GM19468 (cell line): ENCODE measurements around the gene HARS2.
"Not testable (repeated sequence)": the region's sequence is repeated elsewhere in the genome, so short reads cannot be mapped to it uniquely, and the experiment has no call there.

Source experiments
- ATAC-seq: cut with Tn5 transposase; IDR thresholded peaks from one replicate; pipeline ENCODE4 v1.9.1; 2021; ENCODE audit warnings: mild to moderate bottlenecking, moderate library complexity, moderate number of reproducible peaks; ENCODE audit not compliant: unreplicated experiment; ENCODE audit errors: extremely low read depth

Gene HARS2, protein sequence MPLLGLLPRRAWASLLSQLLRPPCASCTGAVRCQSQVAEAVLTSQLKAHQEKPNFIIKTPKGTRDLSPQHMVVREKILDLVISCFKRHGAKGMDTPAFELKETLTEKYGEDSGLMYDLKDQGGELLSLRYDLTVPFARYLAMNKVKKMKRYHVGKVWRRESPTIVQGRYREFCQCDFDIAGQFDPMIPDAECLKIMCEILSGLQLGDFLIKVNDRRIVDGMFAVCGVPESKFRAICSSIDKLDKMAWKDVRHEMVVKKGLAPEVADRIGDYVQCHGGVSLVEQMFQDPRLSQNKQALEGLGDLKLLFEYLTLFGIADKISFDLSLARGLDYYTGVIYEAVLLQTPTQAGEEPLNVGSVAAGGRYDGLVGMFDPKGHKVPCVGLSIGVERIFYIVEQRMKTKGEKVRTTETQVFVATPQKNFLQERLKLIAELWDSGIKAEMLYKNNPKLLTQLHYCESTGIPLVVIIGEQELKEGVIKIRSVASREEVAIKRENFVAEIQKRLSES

DNA sequence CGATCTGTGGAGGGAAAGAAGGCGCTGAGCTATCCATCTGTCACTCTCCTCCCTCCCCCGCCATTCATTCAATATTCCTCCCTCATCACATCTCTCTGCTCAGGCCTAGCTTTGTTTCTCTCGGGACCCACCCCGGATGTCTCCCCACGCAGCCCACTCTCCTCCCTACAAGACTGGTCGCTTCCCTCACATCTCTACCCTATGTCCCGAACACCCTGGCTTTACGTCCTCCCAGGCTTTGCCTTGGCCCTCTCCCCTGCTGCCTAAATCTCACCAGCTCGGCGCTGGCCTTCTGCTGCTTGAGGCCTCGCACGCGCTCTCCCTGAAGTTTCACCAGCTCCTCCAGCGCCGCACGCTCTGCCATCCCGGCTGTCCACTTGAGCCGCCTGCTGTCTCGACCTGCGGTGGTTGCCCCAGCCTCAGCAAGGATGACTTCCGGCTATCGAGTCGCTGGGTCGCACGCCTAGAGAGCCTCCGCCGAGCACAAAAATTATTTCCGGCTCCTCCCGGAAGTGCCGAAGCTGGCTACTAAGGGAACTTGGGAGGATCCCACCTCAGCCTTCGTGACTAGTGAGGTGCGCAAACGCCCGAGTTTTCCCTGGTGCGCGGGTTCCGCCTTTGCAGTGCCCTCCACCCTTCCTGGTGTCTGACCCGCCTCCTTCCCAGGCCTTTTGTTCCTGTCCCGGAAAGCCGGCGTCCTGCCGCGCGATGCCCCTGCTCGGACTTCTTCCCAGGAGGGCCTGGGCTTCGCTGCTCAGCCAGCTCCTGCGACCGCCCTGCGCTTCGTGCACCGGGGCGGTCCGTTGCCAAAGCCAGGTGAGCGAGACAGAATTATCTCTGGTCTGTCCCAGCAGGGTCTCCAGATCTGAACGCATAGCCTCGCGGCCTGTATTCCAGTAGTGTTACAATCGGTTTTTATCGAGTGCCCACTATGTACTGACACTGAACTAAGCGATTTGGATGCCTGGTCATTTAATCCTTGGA is at the start of gene HARS2, which contains the start of gene HARS1:
Gene HARS2 (plus strand): TSS at position 515 of the 984 bp plus-strand sequence. CDS start 194 bp downstream, at position 709.
Gene HARS1 (minus strand): TSS at position 430 of the 984 bp plus-strand sequence. CDS start 66 bp downstream, at position 364.
- peak; percentile 80 for ATAC-seq

DNA sequence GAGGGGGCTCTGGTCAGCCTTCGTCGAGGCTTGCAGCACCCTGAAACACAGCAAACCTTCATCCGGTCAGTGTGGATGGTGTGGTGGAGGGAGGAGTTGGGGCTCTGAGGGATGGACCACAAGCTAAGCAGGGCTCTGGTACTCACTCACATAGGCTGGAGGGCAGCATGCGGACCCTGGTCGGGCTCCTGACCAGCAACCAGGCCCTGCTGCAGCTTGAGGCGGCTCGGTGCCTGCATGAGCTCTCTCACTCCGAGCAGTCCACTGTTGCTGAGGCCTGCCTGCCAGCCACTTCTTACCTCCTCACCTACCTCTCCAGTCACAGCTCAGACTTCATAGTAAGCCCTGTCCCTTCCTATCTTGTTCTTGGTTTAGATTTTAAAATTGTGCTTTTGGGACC is 49.5 kb upstream of the HARS2 start:
- ATAC-seq = no peak

DNA sequence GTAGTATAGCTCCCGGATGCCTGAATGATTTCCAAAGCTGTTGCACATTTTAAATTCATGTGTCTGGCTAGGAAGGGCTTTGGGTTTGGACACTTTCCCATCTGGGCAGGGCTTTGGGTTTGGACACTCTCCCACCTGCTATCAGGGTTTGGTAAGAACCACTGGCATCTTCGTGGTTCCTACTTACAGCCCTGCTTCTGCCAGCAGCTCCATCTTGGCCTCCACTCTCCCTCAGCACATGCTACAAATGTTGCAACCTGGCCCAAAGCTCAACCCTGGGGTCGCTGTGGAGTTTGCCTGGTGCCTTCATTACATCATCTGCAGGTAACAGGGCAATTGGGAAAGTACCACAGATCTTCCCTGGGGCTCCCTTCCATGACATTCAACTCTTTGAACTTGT is 48.5 kb upstream of the HARS2 start:
- ATAC-seq = no peak

DNA sequence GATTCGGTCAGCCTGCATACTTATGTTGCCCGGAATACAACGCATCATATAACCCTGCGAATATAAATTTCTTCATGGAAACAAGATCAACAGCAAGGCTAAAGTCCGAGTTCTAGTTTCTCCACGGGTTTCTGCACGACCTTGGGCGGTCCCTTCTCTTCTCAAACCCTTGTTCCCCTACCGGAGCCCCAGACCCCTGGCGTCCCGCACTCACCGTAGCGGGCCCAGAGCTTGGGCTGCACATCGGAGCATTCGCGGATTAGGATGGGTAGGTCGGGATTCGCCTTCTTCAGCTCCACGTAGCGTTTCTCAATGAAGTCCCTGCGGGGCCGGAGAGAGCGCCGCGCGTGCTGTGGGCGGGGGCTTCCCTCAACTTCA is 44.2 kb upstream of the HARS2 start:
- ATAC-seq = no peak

DNA sequence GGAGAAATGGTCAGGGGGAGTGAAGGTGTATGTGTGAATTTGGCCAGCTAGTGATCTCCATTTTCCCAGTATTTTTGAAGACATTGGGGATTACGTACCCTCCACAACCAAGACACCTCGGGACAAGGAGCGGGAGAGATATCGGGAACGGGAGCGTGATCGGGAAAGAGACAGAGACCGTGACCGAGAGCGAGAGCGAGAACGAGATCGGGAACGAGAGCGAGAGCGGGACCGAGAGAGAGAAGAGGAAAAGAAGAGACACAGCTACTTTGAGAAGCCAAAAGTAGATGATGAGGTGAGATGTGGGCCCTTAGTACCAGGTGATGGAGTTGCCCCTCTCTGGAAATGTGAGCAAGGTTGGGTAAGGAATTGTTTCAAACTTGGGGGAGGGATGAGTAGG is 32.4 kb upstream of the HARS2 start:
- ATAC-seq = no peak

DNA sequence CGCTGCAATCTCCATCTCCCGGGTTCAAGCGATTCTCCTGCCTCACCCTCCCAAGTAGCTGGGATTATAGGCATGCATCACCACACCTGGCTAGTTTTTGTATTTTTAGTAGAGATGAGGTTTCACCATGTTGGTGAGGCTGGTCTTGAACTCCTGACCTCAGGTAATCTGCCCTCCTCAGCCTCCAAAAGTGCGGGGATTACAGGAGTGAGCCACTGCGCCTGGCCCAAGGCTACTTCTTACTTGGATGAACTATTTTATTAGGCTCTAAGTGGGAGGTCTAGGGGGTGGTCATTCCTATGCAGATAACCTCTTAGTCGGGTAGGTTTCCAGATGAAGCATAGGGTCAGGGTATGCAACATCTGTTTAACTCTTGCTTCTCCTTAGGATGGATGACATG is 30.9 kb upstream of the HARS2 start:
- not testable (repeated sequence) for ATAC-seq

DNA sequence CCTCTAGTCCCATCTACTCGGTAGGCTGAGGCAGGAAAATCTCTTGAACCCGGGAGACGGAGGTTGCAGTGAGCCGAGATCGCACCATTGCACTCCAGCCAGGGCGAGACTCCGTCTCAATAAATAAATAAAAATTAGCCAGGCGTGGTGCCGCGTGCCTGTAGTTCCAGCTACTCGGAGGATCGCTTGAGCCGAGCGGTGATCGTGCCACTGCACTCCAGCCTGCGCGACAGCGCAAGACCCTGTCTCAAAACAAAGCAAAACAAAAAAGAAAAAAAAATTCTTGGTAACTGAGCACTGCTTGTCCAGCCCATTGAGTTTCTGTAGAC is 27.3 kb upstream of the HARS2 start:
- no peak for ATAC-seq

DNA sequence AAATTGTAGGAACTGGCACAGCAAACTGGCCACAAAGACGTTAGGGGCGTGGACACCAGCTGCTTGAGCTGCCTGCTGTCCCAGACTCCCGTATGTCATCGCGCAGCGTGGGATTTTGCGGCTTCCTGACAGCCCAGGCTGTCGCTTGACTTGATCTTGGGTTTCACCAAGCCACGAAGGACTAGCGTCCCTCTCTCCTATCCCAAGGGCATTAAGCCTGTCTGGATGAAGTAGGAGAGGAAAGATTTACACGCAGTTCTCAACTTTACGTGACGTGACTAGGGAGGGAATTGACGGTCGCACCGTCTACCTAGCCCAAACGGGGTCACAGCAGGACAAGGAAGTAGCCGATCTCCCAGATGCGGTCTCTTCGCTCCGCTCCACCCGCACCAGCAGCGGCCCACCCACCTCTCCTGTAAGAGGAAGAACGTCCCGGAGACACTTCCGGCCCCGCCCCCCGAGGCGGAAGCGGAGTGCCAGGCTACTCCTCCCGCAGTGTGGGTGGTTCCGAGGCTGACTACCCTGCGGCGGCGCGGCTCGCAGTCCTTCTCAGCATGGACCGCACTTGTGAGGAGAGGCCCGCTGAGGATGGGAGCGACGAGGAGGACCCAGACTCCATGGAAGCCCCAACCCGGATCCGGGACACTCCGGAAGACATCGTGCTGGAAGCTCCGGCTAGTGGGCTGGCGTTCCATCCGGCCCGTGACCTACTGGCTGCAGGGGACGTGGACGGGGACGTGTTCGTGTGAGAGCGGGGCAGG is 26.7 kb upstream of the HARS2 start, which contains the start of gene WDR55:
Gene WDR55 (plus strand): TSS at position 546 of the 761 bp plus-strand sequence. CDS start 9 bp downstream, at position 555.
- ATAC-seq = peak; percentile 96

DNA sequence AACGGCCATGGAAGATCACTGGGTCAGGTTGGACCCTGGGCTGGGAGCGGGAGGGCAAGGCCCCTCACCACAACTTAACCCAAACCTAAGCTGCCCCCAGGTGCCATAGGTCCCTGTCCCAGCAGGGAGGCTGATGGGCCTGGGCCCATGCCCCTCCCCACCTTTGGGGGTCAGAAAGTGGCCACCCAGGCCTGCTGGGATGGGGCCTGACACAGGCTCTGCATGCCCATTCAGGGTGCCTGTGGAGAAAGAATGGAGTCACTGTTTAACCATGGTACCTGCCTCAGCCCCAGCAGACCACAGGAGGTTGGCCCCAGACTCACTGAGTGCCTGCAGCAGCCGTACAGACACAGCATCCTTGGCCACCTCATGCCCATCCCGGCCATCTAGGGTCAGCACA is 20.2 kb upstream of the HARS2 start:
- ATAC-seq = not testable (repeated sequence)

DNA sequence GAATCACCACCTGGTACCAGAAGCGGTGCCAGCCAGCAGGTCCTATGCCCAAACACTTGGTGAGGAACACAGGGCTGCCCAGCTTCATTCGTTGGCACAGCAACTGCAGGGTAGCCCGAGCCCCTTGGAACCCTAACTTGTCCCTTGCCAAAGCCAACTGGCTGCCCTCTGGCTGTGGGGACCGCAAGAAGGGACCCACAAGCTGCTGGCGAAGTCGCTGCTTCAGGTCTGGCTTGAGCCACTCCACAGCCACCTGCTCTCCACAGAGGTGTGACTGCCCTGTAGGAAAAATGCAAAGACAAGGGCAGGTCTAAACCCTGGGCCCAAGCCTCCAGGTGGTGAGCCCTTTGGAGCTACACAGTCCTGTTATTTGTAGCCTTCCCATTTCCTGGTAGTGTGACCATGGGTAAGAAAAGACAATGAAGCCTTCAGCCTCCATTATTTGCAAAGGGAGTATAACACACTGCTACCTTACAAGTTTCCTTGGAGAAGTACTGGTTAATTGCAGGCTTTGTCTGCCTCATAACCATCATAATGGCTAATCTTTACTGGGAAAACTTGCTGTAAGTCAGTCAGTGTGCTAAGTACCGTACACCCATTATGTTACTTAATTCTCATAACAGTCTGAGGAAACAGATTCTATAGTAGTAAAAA is 19.7 kb upstream of the HARS2 start:
- no peak for ATAC-seq

DNA sequence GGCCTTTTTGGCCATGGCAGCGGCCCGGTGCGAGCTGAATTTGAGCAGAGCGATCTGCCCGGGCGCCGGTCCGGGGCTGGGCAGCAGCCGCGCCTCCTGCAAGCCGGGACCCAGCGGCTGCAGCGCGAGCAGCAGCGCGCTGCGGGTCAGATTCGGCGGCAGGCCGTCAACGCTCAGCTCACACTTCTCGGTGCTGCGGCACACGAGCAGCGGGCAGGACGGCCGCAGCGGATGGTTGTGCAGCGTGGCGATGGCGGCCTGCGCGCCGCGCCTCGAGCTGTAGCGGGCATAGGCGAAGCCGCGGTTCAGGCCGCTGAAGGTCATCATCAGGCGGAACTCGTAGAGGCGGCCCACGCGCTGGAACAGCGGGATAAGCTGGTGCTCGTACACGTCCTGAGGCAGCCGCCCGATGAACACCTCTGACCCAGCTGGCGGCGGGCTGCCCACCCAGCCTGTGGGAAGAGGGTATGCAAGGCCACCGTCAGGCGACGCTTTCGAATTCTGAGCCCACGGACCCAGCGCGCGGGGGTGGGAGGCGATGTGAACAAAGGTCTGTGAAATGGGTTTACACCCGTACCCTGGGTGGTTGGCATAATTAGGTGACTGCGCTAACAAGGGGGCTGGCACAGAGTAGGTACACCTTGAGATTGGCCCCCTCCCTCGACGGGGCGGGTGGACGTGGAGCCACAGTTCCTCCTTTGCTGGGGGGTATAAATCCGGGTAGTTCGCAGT is 18.6 kb upstream of the HARS2 start:
- ATAC-seq = no peak

DNA sequence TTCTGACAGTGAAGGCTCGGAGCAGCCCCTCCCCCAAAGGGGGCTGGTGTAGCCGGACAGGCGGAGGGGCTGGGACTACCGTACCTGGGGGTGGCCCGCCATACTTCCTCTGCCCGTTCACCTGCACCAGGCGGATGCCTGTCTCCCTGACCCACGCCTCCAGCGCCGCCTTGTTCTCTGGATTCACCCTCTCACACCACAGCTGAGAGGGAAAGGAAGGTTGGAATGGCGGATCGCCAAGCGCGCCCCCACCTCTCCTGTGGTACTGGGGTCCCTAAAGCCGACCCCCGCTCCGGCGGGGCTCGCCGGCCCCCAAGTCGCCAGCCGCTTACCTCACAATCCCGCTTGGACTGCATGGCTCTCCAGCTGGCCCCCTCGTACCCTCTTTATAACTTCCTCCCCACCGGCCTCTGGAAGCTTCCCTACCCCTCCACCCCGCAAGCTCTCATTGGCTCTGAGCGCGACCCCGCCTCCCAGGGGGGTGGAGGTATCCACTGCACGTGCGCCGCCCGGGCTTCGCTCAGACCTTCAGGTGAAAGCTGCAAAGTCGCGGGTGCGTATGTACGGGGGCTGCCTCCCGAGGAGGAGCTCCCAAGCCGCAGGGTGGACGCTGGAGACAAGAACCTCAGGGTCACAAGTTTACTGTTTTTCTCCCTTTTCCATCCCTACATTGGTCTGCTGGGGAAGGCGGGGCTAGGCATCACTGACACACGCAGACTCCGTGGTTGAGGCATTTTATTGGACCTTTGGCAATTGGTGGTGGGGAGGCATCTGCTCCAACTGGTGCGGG is 17.9 kb upstream of the HARS2 start, which contains the start of gene DND1:
Gene DND1 (minus strand): TSS at position 390 of the 790 bp plus-strand sequence. CDS start 34 bp downstream, at position 356.
- no peak for ATAC-seq

DNA sequence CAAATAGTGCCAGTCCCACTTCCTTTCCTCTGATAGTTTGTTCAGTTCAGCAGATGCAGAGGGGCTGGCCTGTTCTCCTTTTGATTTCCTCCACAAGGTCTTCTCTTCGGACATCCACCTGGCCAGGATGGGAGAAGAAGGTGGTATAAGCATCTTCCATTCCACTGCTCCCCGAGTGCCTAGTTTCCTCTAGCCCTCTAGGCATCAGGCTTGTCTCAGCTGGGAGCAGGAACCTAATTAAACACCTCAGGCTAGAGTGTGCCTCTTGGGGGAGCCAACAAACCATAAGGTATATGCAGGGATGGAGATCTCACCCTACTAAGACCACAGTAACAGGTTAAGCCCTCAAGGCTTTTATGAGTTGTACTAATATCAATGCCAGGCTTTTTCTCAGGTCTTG is 17.0 kb upstream of the HARS2 start:
- no peak for ATAC-seq

DNA sequence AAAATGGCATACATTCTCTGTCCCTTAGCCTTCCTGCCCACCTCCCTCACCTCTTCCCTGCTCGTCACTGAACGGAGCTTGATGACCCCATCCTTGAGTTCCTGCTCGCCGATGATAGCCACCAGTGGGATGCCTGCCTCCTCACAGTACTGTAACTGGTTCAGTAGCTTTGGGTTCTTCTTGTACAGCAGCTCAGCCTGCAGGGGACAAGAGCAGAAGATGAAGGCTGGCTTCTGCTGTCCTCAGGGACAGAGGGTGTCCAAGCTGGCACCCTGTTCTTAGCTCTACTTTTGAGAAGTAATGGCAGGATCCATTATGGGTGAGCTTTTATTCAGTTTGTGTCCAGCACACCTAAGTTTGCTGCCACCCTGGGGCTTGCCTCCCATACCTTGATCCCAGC is 16.6 kb upstream of the HARS2 start:
- ATAC-seq = no peak

DNA sequence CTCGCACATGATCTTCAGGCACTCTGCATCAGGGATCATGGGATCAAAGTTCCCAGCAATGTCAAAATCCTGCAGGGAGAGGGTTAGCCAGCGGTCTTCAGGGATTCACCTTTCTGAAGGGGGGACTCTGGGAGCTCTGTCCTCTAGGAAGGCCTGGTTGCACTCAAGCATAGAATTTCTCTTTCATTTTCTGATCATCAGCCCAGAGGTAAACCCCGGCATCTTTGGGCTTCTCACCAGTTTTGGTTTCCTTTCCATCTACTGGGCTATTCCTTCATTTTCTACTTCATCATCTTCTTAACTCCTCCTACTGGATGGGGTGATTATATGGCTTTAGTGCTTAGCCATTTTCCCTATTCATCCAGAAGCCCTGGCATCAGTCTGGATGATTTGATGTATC is 13.3 kb upstream of the HARS2 start:
- ATAC-seq = peak; percentile 56

DNA sequence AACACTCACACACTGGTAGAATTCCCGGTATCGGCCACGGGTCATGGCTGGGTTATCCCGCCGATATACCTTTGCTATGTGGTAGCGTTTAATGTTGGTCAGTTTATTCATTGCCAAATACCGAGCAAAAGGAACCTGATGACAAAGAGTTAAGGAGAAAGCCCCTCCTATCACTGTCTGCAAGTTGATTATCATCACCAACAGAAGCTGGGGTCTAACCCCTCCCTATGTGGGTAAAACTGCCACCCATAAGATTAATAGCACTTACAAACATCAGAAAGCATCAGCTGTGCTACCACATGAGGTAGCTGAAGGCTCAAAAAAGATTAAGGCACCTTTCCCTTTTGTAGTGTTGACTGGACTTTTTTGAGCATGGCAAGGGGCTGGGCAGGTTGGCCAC is 12.3 kb upstream of the HARS2 start:
- no peak for ATAC-seq

DNA sequence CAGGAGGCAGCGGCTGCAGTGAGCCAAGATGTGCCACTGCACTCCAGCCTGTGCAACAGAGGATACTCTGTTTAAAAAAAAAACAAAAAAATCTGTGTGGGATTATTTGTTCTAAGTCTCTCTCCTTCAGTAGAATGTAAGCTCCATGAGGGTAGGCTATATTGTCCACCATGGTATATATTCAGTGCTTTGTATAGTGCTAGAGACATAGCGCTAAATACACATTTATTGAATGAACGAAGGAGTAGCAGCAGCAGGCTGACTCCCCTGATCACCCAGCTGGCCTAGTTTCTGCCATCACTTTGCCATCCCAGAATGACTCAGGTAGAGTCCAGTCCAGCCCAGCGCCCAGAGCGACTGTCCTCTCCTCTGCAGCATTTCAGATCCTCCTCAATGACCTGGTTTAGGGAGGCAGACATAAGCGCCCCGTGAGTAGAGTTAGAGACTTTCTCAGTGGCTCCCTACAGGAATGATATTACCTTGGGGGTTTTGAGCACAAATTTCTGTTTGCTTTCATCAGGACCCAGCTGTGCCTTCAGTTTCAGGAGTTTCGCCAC is 801 bp upstream of the HARS2 start:
- no peak for ATAC-seq

DNA sequence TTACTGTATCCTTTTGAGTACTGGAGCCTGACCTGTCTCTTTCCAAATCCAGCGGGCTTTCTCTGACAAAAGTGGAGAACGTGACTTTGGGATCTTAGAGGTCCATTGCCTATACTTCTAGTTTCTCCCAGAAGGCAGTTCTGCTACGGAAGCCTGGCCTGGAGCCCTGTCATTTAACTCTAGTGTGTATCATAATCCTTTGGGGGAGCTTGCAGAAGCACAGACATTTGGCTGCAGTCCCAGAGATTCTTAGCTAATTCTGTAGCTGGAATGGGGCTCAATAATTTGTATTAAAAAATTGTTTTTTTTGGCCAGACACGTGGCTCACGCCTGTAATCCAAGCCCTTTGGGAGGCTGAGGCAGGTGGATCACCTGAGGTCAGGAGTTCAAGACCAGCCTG is 3.0 kb downstream of the HARS2 start:
- no peak for ATAC-seq
